GM12872 (cell line): ENCODE measurements around the gene ZNF429.

Experiments
- CTCF ChIP-seq: IDR thresholded peaks from 3 replicates; pipeline ENCODE4 v1.5.1; 2011; ENCODE audit warnings: low read depth, mild to moderate bottlenecking, low read length, moderate library complexity; ENCODE audit not compliant: insufficient read depth

ZNF429 gene

GRCh38 chr19:21576481-21576880 lies 71.1 kb downstream of the ZNF429 start:
- TF ChIP-seq CTCF: no peak

DNA sequence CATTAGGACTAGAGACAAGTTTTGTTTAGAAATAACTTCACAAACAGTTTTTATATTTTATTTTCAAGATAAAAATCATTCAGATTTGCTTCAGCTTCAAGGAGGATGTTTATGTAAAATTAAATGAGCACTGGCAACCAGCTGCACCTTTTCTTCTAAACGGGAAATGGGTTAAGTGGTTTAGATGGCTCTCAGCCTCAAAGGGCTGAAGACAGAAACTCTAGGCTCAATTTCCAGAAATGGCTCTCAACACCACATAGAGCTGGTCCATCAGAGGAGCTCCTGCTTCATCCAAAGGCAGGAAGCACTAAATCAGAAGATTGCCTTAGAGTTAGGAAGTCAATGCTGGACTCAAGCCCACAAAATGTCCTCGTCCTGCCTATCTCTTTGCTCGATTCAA lies 74.7 kb downstream of the ZNF429 start:
- TF ChIP-seq CTCF: no peak

- no peak for TF ChIP-seq CTCF
These were observed 75.4 kb downstream of the ZNF429 start for GRCh38 chr19:21580818-21581217.

- TF ChIP-seq CTCF: no peak
These were observed 76.3 kb downstream of the ZNF429 start for GRCh38 chr19:21581646-21582240.

- TF ChIP-seq CTCF: no peak
These were observed 79.1 kb downstream of the ZNF429 start for GRCh38 chr19:21584537-21584936.

- no peak for TF ChIP-seq CTCF
These were observed 80.0 kb downstream of the ZNF429 start for GRCh38 chr19:21585281-21585890.

DNA sequence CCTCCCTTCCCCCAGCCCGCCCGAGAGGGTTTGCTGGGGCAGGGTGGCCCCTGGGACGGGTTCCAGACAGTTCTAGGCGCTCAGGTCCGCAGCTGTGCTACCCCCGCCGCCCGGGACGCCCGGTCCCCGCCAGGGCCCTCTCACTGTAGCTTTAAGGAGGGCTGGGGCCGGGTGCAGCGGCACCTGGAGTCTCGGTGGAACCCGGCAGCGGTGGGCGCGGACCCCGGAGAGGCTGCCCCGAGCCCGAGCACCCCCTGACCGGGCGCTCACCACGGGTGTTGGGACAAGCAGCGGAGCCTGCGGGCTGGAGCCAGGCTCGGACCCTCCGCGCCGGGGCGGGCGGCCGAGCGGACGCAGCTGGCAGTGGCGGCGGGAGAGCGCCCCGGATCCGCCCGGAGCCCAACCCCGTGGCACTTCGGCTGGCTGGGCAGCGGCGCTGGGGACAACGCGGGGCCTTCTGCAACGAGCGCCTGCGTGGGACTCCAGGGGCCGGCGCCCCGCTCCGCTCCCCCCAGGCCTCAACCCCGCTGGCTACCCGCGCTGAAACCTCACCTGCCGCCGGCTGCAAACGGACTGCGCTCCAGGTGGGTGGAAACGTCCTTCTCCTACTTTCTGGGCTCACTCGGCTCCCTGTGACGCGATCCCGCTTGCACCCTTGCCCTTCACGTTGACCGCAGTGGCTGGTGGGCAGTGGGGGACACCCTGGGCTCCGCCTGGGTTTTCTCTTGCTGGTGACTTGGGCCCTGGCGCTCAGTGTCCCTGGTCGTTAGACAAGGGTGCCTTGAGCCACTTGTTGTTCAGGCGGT lies 81.1 kb downstream of the ZNF429 start:
- TF ChIP-seq CTCF: no peak
